ENCODE results near the gene NOS1AP.

DNA sequence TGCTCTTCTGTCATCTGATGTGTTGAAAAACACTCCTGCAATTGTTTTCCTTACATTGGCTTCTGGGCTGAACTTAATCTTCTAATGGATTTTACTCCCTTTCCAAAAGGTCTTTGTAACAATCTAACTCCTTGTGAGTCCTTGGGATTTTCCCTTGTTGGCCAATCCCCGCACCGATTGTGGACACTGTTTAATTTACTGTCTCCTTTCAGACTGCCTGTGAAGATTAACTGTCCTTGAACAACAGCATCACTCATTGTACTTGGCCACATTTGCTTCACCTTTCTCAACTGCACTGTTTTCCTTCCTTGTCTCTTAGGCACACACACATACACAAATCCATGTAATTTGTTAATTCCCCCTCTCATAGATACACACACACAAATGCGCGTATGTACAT lies 186.8 kb downstream of the NOS1AP start:
- TF ChIP-seq, protein P1, sequence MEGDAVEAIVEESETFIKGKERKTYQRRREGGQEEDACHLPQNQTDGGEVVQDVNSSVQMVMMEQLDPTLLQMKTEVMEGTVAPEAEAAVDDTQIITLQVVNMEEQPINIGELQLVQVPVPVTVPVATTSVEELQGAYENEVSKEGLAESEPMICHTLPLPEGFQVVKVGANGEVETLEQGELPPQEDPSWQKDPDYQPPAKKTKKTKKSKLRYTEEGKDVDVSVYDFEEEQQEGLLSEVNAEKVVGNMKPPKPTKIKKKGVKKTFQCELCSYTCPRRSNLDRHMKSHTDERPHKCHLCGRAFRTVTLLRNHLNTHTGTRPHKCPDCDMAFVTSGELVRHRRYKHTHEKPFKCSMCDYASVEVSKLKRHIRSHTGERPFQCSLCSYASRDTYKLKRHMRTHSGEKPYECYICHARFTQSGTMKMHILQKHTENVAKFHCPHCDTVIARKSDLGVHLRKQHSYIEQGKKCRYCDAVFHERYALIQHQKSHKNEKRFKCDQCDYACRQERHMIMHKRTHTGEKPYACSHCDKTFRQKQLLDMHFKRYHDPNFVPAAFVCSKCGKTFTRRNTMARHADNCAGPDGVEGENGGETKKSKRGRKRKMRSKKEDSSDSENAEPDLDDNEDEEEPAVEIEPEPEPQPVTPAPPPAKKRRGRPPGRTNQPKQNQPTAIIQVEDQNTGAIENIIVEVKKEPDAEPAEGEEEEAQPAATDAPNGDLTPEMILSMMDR (conservative IDR thresholded peaks at IDR 0.05; ENCODE audit: low read length), result no peak
- TF ChIP-seq EZH2phosphoT487 (IDR thresholded peaks at IDR 0.05; ENCODE audit: borderline replicate concordance, low read depth, low read length), result no peak

Measured in OCI-LY7 (cell line).